Karpas-422 (cell line): Measurements from ENCODE around the gene PDHA2. TPM values are rescaled to one million over a fixed set of nuclear protein-coding genes. Genes with fewer than 3 reads are reported as not detected.

ENCODE experiments used
- DNase-seq: peaks from one replicate; pipeline ENCODE4 v3.0.0-alpha.2; 2015
- H2AFZ ChIP-seq: fragments of 200-600 bp; sonication (generic); 2 replicates; pipeline ENCODE4 v1.6.1; 2014; ENCODE audit warnings: antibody characterized with exemption, low read length, mixed read lengths
- H3K27ac ChIP-seq: fragments of 200-600 bp; sonication (generic); 2 replicates; pipeline ENCODE4 v1.5.1; 2014; ENCODE audit warnings: mild to moderate bottlenecking, low read length, moderate library complexity
- H3K27me3 ChIP-seq: fragments of 200-600 bp; sonication (generic); 2 replicates; pipeline ENCODE4 v1.6.1; 2014; ENCODE audit warnings: low read length, mixed read lengths
- H3K36me3 ChIP-seq: fragments of 200-600 bp; sonication (generic); 2 replicates; pipeline ENCODE4 v1.6.1; 2014; ENCODE audit warnings: low read length, mixed read lengths; ENCODE audit not compliant: insufficient read depth
- H3K4me1 ChIP-seq: fragments of 200-600 bp; sonication (generic); 2 replicates; pipeline ENCODE4 v1.6.1; 2014; ENCODE audit warnings: mild to moderate bottlenecking, low read length, mixed read lengths
- H3K4me2 ChIP-seq: fragments of 200-600 bp; sonication (generic); 2 replicates; pipeline ENCODE4 v1.6.1; 2014; ENCODE audit warnings: low read length, low read depth, mild to moderate bottlenecking; ENCODE audit not compliant: poor library complexity, severe bottlenecking
- H3K4me3 ChIP-seq: fragments of 200-600 bp; sonication (generic); 2 replicates; pipeline ENCODE4 v1.5.1; 2014; ENCODE audit warnings: mild to moderate bottlenecking, antibody characterized with exemption, low read length, mixed read lengths
- H3K79me2 ChIP-seq: fragments of 200-600 bp; sonication (generic); 2 replicates; pipeline ENCODE4 v1.6.1; 2014; ENCODE audit warnings: mild to moderate bottlenecking, low read length, mixed read lengths
- H3K9ac ChIP-seq: fragments of 200-600 bp; sonication (generic); 2 replicates; pipeline ENCODE4 v1.6.0; 2014; ENCODE audit warnings: low read length
- H3K9me2 ChIP-seq: fragments of 200-600 bp; sonication (generic), shearing (Covaris generic); replicated peaks from 2 replicates; pipeline ENCODE4 v1.6.0; 2014; ENCODE audit warnings: mild to moderate bottlenecking, low read length, moderate library complexity; ENCODE audit not compliant: insufficient read depth
- H3K9me3 ChIP-seq: fragments of 300-700, 200-600 bp; sonication (generic); 2 replicates; pipeline ENCODE4 v1.6.1; 2014; ENCODE audit warnings: low read length, mixed read lengths
- H4K20me1 ChIP-seq: fragments of 200-600 bp; sonication (generic); 2 replicates; pipeline ENCODE4 v1.6.1; 2014; ENCODE audit warnings: mild to moderate bottlenecking, antibody characterized with exemption, low read length, low read depth; ENCODE audit not compliant: insufficient read depth
- small RNA-seq: library from RNA; depleted of rRNA; stranded (forward); fragments of <200 nt; gene quantifications from one replicate; pipeline ENCODE3, GENCODE V24; 2014
- total RNA-seq: library from RNA; depleted of rRNA; stranded (reverse); fragments of >200 nt; shearing (Covaris generic); gene quantifications from 2 replicates; pipeline ENCODE4 v1.2.3, GENCODE V29; 2014; ENCODE audit warnings: low replicate concordance

PDHA2 gene
- total RNA-seq, 1 experiment from 2014 or later, result not detected

DNA sequence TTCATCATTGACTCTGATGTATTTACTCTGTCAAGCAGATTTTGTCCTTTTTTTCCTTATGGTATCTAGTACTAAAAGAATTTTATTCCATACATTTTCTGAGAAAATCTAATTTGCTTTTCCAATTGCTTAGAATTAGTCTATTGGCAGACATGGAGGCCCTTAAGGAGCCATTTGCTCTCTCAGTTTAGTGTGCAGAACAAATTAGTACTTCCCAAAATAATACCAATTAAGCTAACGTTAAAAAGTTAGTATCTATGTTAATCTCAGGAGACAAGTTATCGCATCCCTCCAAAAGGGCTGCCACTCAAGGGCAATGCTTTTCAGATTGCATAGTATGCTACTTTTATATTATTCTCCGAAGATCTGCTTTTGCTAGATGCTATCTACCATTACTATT, 47.7 kb downstream of the PDHA2 start:
- Histone ChIP-seq H3K9me3 (peaks cover 52% of the 10 kb centered on the region), H3K27me3 (no peaks in the 10 kb centered on the region), H4K20me1 (no peaks in the 10 kb centered on the region), H3K79me2 (no peaks in the 10 kb centered on the region), H3K9ac (no peak overlapping the region), H3K4me1 (no peaks in the 10 kb centered on the region), H2AFZ (no peak overlapping the region), H3K4me2 (no peak overlapping the region), H3K9me2 (no peaks in the 10 kb centered on the region), H3K4me3 (no peak overlapping the region), H3K27ac (no peak overlapping the region), H3K36me3 (no peaks in the 10 kb centered on the region)
- DNase-seq, result no peak

- H3K27me3 ChIP-seq, result no peaks in the 10 kb centered on the region
- no peaks in the 10 kb centered on the region for H4K20me1 ChIP-seq
Observed at GRCh38 chr4:95889662-95890061, 49.8 kb downstream of the PDHA2 start.

More at GRCh38 chr4:95889662-95890061, 49.8 kb downstream of the PDHA2 start:
- no peaks in the 10 kb centered on the region for H3K9me2 ChIP-seq
- no peak for DNase-seq
- no peak overlapping the region for H3K9ac ChIP-seq
- H3K4me2 ChIP-seq, result no peak overlapping the region
- H3K9me3 ChIP-seq, result peaks cover 41% of the 10 kb centered on the region
- no peak overlapping the region for H3K27ac ChIP-seq
- no peak overlapping the region for H2AFZ ChIP-seq
- no peaks in the 10 kb centered on the region for H3K79me2 ChIP-seq
- H3K36me3 ChIP-seq, result no peaks in the 10 kb centered on the region
- H3K4me1 ChIP-seq, result no peaks in the 10 kb centered on the region
- H3K4me3 ChIP-seq, result no peak overlapping the region

Small RNA genes lying within 50 kb of the gene (small RNA-seq; reads per million reads assigned to genes)
- gene RNU6-1059P, result not detected
